HUES64 (cell line): ENCODE results near the gene SCYL1.

Experiments used
- H3K27ac ChIP-seq: 2 replicates; pipeline ENCODE4 v1.7.0; 2013; ENCODE audit warnings: low read depth, low read length, inconsistent platforms
- H3K27me3 ChIP-seq: 2 replicates; pipeline ENCODE4 v1.6.1; 2013; ENCODE audit warnings: mild to moderate bottlenecking, low read length; ENCODE audit not compliant: insufficient read depth
- H3K36me3 ChIP-seq: 2 replicates; pipeline ENCODE4 v1.6.1; 2013; ENCODE audit warnings: mild to moderate bottlenecking, low read length; ENCODE audit not compliant: insufficient read depth
- H3K4me1 ChIP-seq: 2 replicates; pipeline ENCODE4 v1.6.1; 2013; ENCODE audit warnings: mild to moderate bottlenecking, low read length, moderate library complexity; ENCODE audit not compliant: insufficient read depth
- H3K4me3 ChIP-seq: 2 replicates; pipeline ENCODE4 v1.5.1; 2013; ENCODE audit warnings: mild to moderate bottlenecking, low read length, moderate library complexity
- H3K9ac ChIP-seq: 2 replicates; pipeline ENCODE4 v1.6.1; 2013; ENCODE audit warnings: mild to moderate bottlenecking, low read depth, low read length
- H3K9me3 ChIP-seq: 2 replicates; pipeline ENCODE4 v1.6.1; 2013; ENCODE audit warnings: low read depth, low read length; ENCODE audit not compliant: insufficient read depth
- WGBS: fragments of 150-250, 120-280 bp; methylation state at CpG from one replicate; pipeline ENCODE4 v1.1.7; 2013; ENCODE audit warnings: missing lambda C conversion rate; 5-methylcytosine and 5-hydroxymethylcytosine counted together

Gene SCYL1

DNA sequence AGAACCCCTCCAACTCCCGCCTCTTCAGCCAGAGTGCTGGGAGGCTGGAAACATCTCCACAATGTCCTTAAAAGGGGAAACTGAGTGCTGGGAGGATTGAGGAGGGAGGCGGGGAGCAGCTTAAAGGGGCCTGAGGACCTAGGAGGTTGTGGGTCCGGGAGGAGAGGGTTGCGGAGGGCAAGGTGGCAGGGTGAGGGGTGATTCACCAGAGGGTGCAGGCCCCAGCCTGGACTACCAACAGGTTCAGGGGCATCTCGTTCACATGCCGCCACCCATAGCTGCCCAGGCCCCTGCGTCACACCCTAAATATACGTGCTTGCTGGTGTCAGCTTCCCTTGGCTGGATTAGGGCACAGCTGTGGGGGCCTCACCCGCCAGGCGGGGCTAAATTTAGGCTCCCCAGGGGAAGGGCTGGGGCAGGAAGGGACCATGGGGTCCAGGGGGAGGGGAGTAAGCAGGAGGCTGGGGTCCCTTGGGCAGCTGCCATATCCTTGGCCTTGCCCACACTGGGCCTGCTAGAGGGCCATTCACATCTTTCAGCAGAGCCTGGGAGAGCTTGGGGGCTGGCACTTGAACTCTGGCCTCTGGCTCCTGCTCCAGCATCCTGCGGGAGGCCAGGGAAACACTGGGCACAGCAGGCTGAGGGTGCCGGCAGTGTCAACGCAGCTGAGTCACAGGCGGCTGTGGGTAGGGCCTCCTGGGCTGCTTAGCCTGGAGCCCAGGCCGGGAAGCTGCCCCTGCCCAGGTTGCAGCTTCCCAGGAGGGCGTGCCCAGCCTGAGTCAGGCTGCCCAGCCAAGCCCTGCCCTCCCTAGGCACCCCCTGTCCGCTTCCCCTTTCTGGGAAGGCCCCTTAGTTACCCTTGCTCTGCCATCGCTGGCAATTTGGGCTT lies 52.2 kb downstream of the SCYL1 start:
- no peak overlapping the region for H3K9ac ChIP-seq
- no peaks in the 10 kb centered on the region for H3K36me3 ChIP-seq
- H3K27me3 ChIP-seq, result peaks cover 51% of the 10 kb centered on the region
- WGBS, result 80% methylated on average over 18 of the region's 18 CpGs
- H3K4me1 ChIP-seq, result peaks cover 17% of the 10 kb centered on the region; the same call in 1 of the 2 replicates
- H3K4me3 ChIP-seq, result no peak overlapping the region
- H3K9me3 ChIP-seq, result no peaks in the 10 kb centered on the region
- H3K27ac ChIP-seq, result no peak overlapping the region

GRCh38 chr11:65577756-65578109 lies 52.9 kb downstream of the SCYL1 start:
- H3K27me3 ChIP-seq, result peaks cover 57% of the 10 kb centered on the region
- no peaks in the 10 kb centered on the region for H3K36me3 ChIP-seq
- WGBS, result 78% methylated on average over 8 of the region's 8 CpGs
- H3K4me1 ChIP-seq, result peaks cover 17% of the 10 kb centered on the region; the same call in 1 of the 2 replicates
- H3K4me3 ChIP-seq, result no peak overlapping the region
- no peak overlapping the region for H3K27ac ChIP-seq
- no peaks in the 10 kb centered on the region for H3K9me3 ChIP-seq
- H3K9ac ChIP-seq, result no peak overlapping the region

- Histone ChIP-seq H3K27ac (no peak overlapping the region), H3K9me3 (no peaks in the 10 kb centered on the region), H3K27me3 (peaks cover 58% of the 10 kb centered on the region), H3K9ac (no peak overlapping the region), H3K36me3 (no peaks in the 10 kb centered on the region), H3K4me3 (no peak overlapping the region), H3K4me1 (peaks cover 17% of the 10 kb centered on the region; the same call in 1 of the 2 replicates)
- 89% methylated on average over 7 of the region's 7 CpGs for WGBS
These were observed 53.3 kb downstream of the SCYL1 start for GRCh38 chr11:65578134-65578533.

- Histone ChIP-seq H3K9me3 (no peaks in the 10 kb centered on the region), H3K27me3 (peaks cover 64% of the 10 kb centered on the region), H3K4me3 (no peak overlapping the region), H3K27ac (no peak overlapping the region), H3K36me3 (no peaks in the 10 kb centered on the region), H3K4me1 (peaks cover 14% of the 10 kb centered on the region; the same call in 1 of the 2 replicates), H3K9ac (no peak overlapping the region)
- 87% methylated on average over 3 of the region's 3 CpGs for WGBS
These were observed 53.8 kb downstream of the SCYL1 start for GRCh38 chr11:65578667-65579066.

- Histone ChIP-seq H3K9ac (no peak overlapping the region), H3K4me1 (peaks cover 11% of the 10 kb centered on the region; the same call in 1 of the 2 replicates), H3K9me3 (no peaks in the 10 kb centered on the region), H3K27ac (no peak overlapping the region), H3K4me3 (no peak overlapping the region), H3K36me3 (no peaks in the 10 kb centered on the region), H3K27me3 (peaks cover 69% of the 10 kb centered on the region)
- WGBS, result 94% methylated on average over 4 of the region's 4 CpGs
These were observed 54.4 kb downstream of the SCYL1 start for GRCh38 chr11:65579291-65579690.

- Histone ChIP-seq H3K9ac (no peak overlapping the region), H3K27ac (no peak overlapping the region), H3K4me3 (no peak overlapping the region), H3K36me3 (no peaks in the 10 kb centered on the region), H3K27me3 (peaks cover 69% of the 10 kb centered on the region), H3K4me1 (peaks cover 7% of the 10 kb centered on the region; the same call in 1 of the 2 replicates), H3K9me3 (no peaks in the 10 kb centered on the region)
- WGBS, result 94% methylated on average over 19 of the region's 19 CpGs
These were observed 55.3 kb downstream of the SCYL1 start for GRCh38 chr11:65580031-65580692.

- H3K36me3 ChIP-seq, result no peaks in the 10 kb centered on the region
- H3K9ac ChIP-seq, result no peak overlapping the region
- H3K4me3 ChIP-seq, result no peak overlapping the region
- peaks cover 3% of the 10 kb centered on the region; the same call in 1 of the 2 replicates for H3K4me1 ChIP-seq
- peaks cover 69% of the 10 kb centered on the region for H3K27me3 ChIP-seq
- 85% methylated on average over 6 of the region's 8 CpGs for WGBS
- H3K27ac ChIP-seq, result no peak overlapping the region
- H3K9me3 ChIP-seq, result no peaks in the 10 kb centered on the region
These were observed 55.9 kb downstream of the SCYL1 start for GRCh38 chr11:65580756-65581155.

- H3K9ac ChIP-seq, result no peak overlapping the region
These were observed 57.0 kb downstream of the SCYL1 start for GRCh38 chr11:65581928-65582327.

GRCh38 chr11:65583589-65583988 lies 58.7 kb downstream of the SCYL1 start:
- Histone ChIP-seq H3K9me3 (no peaks in the 10 kb centered on the region), H3K27ac (no peak overlapping the region), H3K4me1 (0 out of 2 replicates have a peak, but pooled peaks cover 3% of the 10 kb centered on the region), H3K27me3 (peaks cover 56% of the 10 kb centered on the region), H3K36me3 (no peaks in the 10 kb centered on the region), H3K9ac (no peak overlapping the region), H3K4me3 (no peak overlapping the region)
- 91% methylated on average over 9 of the region's 10 CpGs for WGBS

More at GRCh38 chr11:65581928-65582327, 57.0 kb downstream of the SCYL1 start:
- H3K9me3 ChIP-seq, result no peaks in the 10 kb centered on the region
- no peak overlapping the region for H3K27ac ChIP-seq
- H3K4me1 ChIP-seq, result peaks cover 3% of the 10 kb centered on the region; the same call in 1 of the 2 replicates
- H3K4me3 ChIP-seq, result no peak overlapping the region
- WGBS, result 90% methylated on average over 3 of the region's 3 CpGs
- no peaks in the 10 kb centered on the region for H3K36me3 ChIP-seq
- H3K27me3 ChIP-seq, result peaks cover 70% of the 10 kb centered on the region

GRCh38 chr11:65584106-65584505 lies 59.2 kb downstream of the SCYL1 start:
- Histone ChIP-seq H3K9me3 (no peaks in the 10 kb centered on the region), H3K27me3 (peaks cover 53% of the 10 kb centered on the region), H3K27ac (no peak overlapping the region), H3K36me3 (no peaks in the 10 kb centered on the region), H3K4me1 (0 out of 2 replicates have a peak, but pooled peaks cover 3% of the 10 kb centered on the region), H3K4me3 (no peak overlapping the region), H3K9ac (no peak overlapping the region)
- 89% methylated on average over 7 of the region's 8 CpGs for WGBS

DNA sequence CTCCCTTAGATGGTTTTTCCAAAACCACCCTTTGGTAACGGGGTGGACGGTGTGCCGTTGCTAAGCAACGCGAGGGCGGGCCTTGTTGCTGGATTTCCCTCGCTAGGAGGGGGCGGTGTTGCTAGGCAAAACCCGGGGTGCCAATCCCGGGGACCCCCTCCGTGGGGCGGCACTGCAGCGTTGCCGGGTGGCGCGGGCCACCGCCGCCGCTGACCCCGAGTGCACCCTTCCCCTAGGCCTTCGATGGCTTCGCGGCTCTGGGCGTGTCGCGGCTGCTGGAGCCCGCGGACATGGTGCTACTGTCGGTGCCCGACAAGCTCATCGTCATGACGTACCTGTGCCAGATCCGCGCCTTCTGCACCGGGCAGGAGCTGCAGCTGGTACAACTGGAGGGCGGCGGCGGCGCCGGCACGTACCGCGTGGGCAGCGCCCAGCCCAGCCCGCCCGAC lies 59.9 kb downstream of the SCYL1 start:
- no peak overlapping the region for H3K9ac ChIP-seq
- no peaks in the 10 kb centered on the region for H3K9me3 ChIP-seq
- H3K4me1 ChIP-seq, result 0 out of 2 replicates have a peak, but pooled peaks cover 3% of the 10 kb centered on the region
- H3K4me3 ChIP-seq, result peak overlapping the region; percentile 28
- WGBS, result 55% methylated on average over 46 of the region's 46 CpGs
- H3K27me3 ChIP-seq, result peaks cover 54% of the 10 kb centered on the region
- H3K36me3 ChIP-seq, result no peaks in the 10 kb centered on the region
- no peak overlapping the region for H3K27ac ChIP-seq
